ENCODE measurements around the gene HSD17B11.
"Not testable (repeated sequence)": the region's sequence is repeated elsewhere in the genome, so short reads cannot be mapped to it uniquely, and the experiment has no call there.

The HSD17B11 gene

GRCh38 chr4:87316961-87317360 is 74.0 kb downstream of the HSD17B11 start:
- Histone ChIP-seq H3K4me3 (ENCODE audit: low read depth in 1 of 2, low read length in 2 of 2) (no peak overlapping the region), H3K4me1 (ENCODE audit: control insufficient read depth in 1 of 2, insufficient read depth in 2 of 2, low read length in 2 of 2) (no peaks in the 10 kb centered on the region), H3K36me3 (ENCODE audit: control insufficient read depth in 1 of 2, insufficient read depth in 2 of 2, low read length in 2 of 2) (no peaks in the 10 kb centered on the region), H3K27me3 (ENCODE audit: control insufficient read depth in 1 of 2, insufficient read depth in 2 of 2, low read length in 2 of 2) (no peaks in the 10 kb centered on the region), H3K9ac (ENCODE audit: low read depth in 1 of 2, low read length in 2 of 2) (no peak overlapping the region), H3K9me3 (ENCODE audit: control insufficient read depth in 1 of 2, low read length in 2 of 2) (no peaks in the 10 kb centered on the region), H3K27ac (ENCODE audit: low read depth, low read length) (no peak overlapping the region)

GRCh38 chr4:87315000-87315399 is 76.0 kb downstream of the HSD17B11 start:
- not testable (repeated sequence) for H3K9me3 ChIP-seq (ENCODE audit: control insufficient read depth in 1 of 2, low read length in 2 of 2); H3K36me3 ChIP-seq (ENCODE audit: control insufficient read depth in 1 of 2, insufficient read depth in 2 of 2, low read length in 2 of 2); H3K27me3 ChIP-seq (ENCODE audit: control insufficient read depth in 1 of 2, insufficient read depth in 2 of 2, low read length in 2 of 2); H3K9ac ChIP-seq (ENCODE audit: low read depth in 1 of 2, low read length in 2 of 2); H3K27ac ChIP-seq (ENCODE audit: low read depth, low read length); H3K4me1 ChIP-seq (ENCODE audit: control insufficient read depth in 1 of 2, insufficient read depth in 2 of 2, low read length in 2 of 2); H3K4me3 ChIP-seq (ENCODE audit: low read depth in 1 of 2, low read length in 2 of 2)

GRCh38 chr4:87313756-87314155 is 77.2 kb downstream of the HSD17B11 start:
- Histone ChIP-seq H3K9ac (ENCODE audit: low read depth in 1 of 2, low read length in 2 of 2) (no peak overlapping the region), H3K27me3 (ENCODE audit: control insufficient read depth in 1 of 2, insufficient read depth in 2 of 2, low read length in 2 of 2) (no peaks in the 10 kb centered on the region), H3K4me1 (ENCODE audit: control insufficient read depth in 1 of 2, insufficient read depth in 2 of 2, low read length in 2 of 2) (no peaks in the 10 kb centered on the region), H3K9me3 (ENCODE audit: control insufficient read depth in 1 of 2, low read length in 2 of 2) (no peaks in the 10 kb centered on the region), H3K4me3 (ENCODE audit: low read depth in 1 of 2, low read length in 2 of 2) (no peak overlapping the region), H3K27ac (ENCODE audit: low read depth, low read length) (no peak overlapping the region), H3K36me3 (ENCODE audit: control insufficient read depth in 1 of 2, insufficient read depth in 2 of 2, low read length in 2 of 2) (no peaks in the 10 kb centered on the region)

GRCh38 chr4:87311684-87312083 is 79.3 kb downstream of the HSD17B11 start:
- Histone ChIP-seq H3K36me3 (ENCODE audit: control insufficient read depth in 1 of 2, insufficient read depth in 2 of 2, low read length in 2 of 2) (no peaks in the 10 kb centered on the region), H3K4me1 (ENCODE audit: control insufficient read depth in 1 of 2, insufficient read depth in 2 of 2, low read length in 2 of 2) (no peaks in the 10 kb centered on the region), H3K27ac (ENCODE audit: low read depth, low read length) (no peak overlapping the region), H3K4me3 (ENCODE audit: low read depth in 1 of 2, low read length in 2 of 2) (no peak overlapping the region), H3K27me3 (ENCODE audit: control insufficient read depth in 1 of 2, insufficient read depth in 2 of 2, low read length in 2 of 2) (no peaks in the 10 kb centered on the region), H3K9me3 (ENCODE audit: control insufficient read depth in 1 of 2, low read length in 2 of 2) (no peaks in the 10 kb centered on the region), H3K9ac (ENCODE audit: low read depth in 1 of 2, low read length in 2 of 2) (no peak overlapping the region)

GRCh38 chr4:87310691-87311335 is 80.2 kb downstream of the HSD17B11 start:
- H3K27me3 ChIP-seq (ENCODE audit: control insufficient read depth in 1 of 2, insufficient read depth in 2 of 2, low read length in 2 of 2) = no peaks in the 10 kb centered on the region
- no peaks in the 10 kb centered on the region for H3K36me3 ChIP-seq (ENCODE audit: control insufficient read depth in 1 of 2, insufficient read depth in 2 of 2, low read length in 2 of 2)
- H3K4me1 ChIP-seq (ENCODE audit: control insufficient read depth in 1 of 2, insufficient read depth in 2 of 2, low read length in 2 of 2) = no peaks in the 10 kb centered on the region
- H3K4me3 ChIP-seq (ENCODE audit: low read depth in 1 of 2, low read length in 2 of 2) = no peak overlapping the region
- H3K9ac ChIP-seq (ENCODE audit: low read depth in 1 of 2, low read length in 2 of 2) = no peak overlapping the region
- H3K9me3 ChIP-seq (ENCODE audit: control insufficient read depth in 1 of 2, low read length in 2 of 2) = no peaks in the 10 kb centered on the region
- H3K27ac ChIP-seq (ENCODE audit: low read depth, low read length) = no peak overlapping the region

- H3K9ac ChIP-seq (ENCODE audit: low read depth in 1 of 2, low read length in 2 of 2) = no peak overlapping the region
- no peaks in the 10 kb centered on the region for H3K4me1 ChIP-seq (ENCODE audit: control insufficient read depth in 1 of 2, insufficient read depth in 2 of 2, low read length in 2 of 2)
- H3K27ac ChIP-seq (ENCODE audit: low read depth, low read length) = no peak overlapping the region
- H3K36me3 ChIP-seq (ENCODE audit: control insufficient read depth in 1 of 2, insufficient read depth in 2 of 2, low read length in 2 of 2) = no peaks in the 10 kb centered on the region
- no peaks in the 10 kb centered on the region for H3K9me3 ChIP-seq (ENCODE audit: control insufficient read depth in 1 of 2, low read length in 2 of 2)
- H3K27me3 ChIP-seq (ENCODE audit: control insufficient read depth in 1 of 2, insufficient read depth in 2 of 2, low read length in 2 of 2) = no peaks in the 10 kb centered on the region
- no peak overlapping the region for H3K4me3 ChIP-seq (ENCODE audit: low read depth in 1 of 2, low read length in 2 of 2)
Measured at GRCh38 chr4:87309625-87310024, 81.4 kb downstream of the HSD17B11 start.

GRCh38 chr4:87306056-87306455 is 84.9 kb downstream of the HSD17B11 start:
- no peaks in the 10 kb centered on the region for H3K36me3 ChIP-seq (ENCODE audit: control insufficient read depth in 1 of 2, insufficient read depth in 2 of 2, low read length in 2 of 2)
- no peak overlapping the region for H3K27ac ChIP-seq (ENCODE audit: low read depth, low read length)
- no peaks in the 10 kb centered on the region for H3K27me3 ChIP-seq (ENCODE audit: control insufficient read depth in 1 of 2, insufficient read depth in 2 of 2, low read length in 2 of 2)
- no peaks in the 10 kb centered on the region for H3K9me3 ChIP-seq (ENCODE audit: control insufficient read depth in 1 of 2, low read length in 2 of 2)
- H3K9ac ChIP-seq (ENCODE audit: low read depth in 1 of 2, low read length in 2 of 2) = no peak overlapping the region
- H3K4me3 ChIP-seq (ENCODE audit: low read depth in 1 of 2, low read length in 2 of 2) = no peak overlapping the region
- H3K4me1 ChIP-seq (ENCODE audit: control insufficient read depth in 1 of 2, insufficient read depth in 2 of 2, low read length in 2 of 2) = no peaks in the 10 kb centered on the region

- Histone ChIP-seq H3K36me3 (ENCODE audit: control insufficient read depth in 1 of 2, insufficient read depth in 2 of 2, low read length in 2 of 2) (no peaks in the 10 kb centered on the region), H3K9me3 (ENCODE audit: control insufficient read depth in 1 of 2, low read length in 2 of 2) (no peaks in the 10 kb centered on the region), H3K4me3 (ENCODE audit: low read depth in 1 of 2, low read length in 2 of 2) (no peak overlapping the region), H3K9ac (ENCODE audit: low read depth in 1 of 2, low read length in 2 of 2) (no peak overlapping the region), H3K27ac (ENCODE audit: low read depth, low read length) (no peak overlapping the region), H3K27me3 (ENCODE audit: control insufficient read depth in 1 of 2, insufficient read depth in 2 of 2, low read length in 2 of 2) (no peaks in the 10 kb centered on the region), H3K4me1 (ENCODE audit: control insufficient read depth in 1 of 2, insufficient read depth in 2 of 2, low read length in 2 of 2) (no peaks in the 10 kb centered on the region)
Measured at GRCh38 chr4:87305562-87305961, 85.4 kb downstream of the HSD17B11 start.

GRCh38 chr4:87304745-87305432 is 86.1 kb downstream of the HSD17B11 start:
- Histone ChIP-seq H3K27ac (ENCODE audit: low read depth, low read length) (no peak overlapping the region), H3K4me3 (ENCODE audit: low read depth in 1 of 2, low read length in 2 of 2) (no peak overlapping the region), H3K36me3 (ENCODE audit: control insufficient read depth in 1 of 2, insufficient read depth in 2 of 2, low read length in 2 of 2) (no peaks in the 10 kb centered on the region), H3K9ac (ENCODE audit: low read depth in 1 of 2, low read length in 2 of 2) (no peak overlapping the region), H3K9me3 (ENCODE audit: control insufficient read depth in 1 of 2, low read length in 2 of 2) (no peaks in the 10 kb centered on the region), H3K4me1 (ENCODE audit: control insufficient read depth in 1 of 2, insufficient read depth in 2 of 2, low read length in 2 of 2) (no peaks in the 10 kb centered on the region), H3K27me3 (ENCODE audit: control insufficient read depth in 1 of 2, insufficient read depth in 2 of 2, low read length in 2 of 2) (no peaks in the 10 kb centered on the region)

GRCh38 chr4:87299898-87300297 is 91.1 kb downstream of the HSD17B11 start:
- Histone ChIP-seq H3K9me3 (ENCODE audit: control insufficient read depth in 1 of 2, low read length in 2 of 2) (no peaks in the 10 kb centered on the region), H3K9ac (ENCODE audit: low read depth in 1 of 2, low read length in 2 of 2) (no peak overlapping the region), H3K36me3 (ENCODE audit: control insufficient read depth in 1 of 2, insufficient read depth in 2 of 2, low read length in 2 of 2) (no peaks in the 10 kb centered on the region), H3K27me3 (ENCODE audit: control insufficient read depth in 1 of 2, insufficient read depth in 2 of 2, low read length in 2 of 2) (no peaks in the 10 kb centered on the region), H3K27ac (ENCODE audit: low read depth, low read length) (no peak overlapping the region), H3K4me1 (ENCODE audit: control insufficient read depth in 1 of 2, insufficient read depth in 2 of 2, low read length in 2 of 2) (no peaks in the 10 kb centered on the region), H3K4me3 (ENCODE audit: low read depth in 1 of 2, low read length in 2 of 2) (no peak overlapping the region)
